HCT116 (cell line): ENCODE results near the gene PLD3.

Source experiments
- ELF1 ChIP-seq: IDR thresholded peaks from 2 replicates; pipeline ENCODE4 v1.6.1; 2012; ENCODE audit warnings: low read depth, borderline replicate concordance
- EZH2 ChIP-seq: fragments of 200-600 bp; sonication (generic); IDR thresholded peaks from 2 replicates; pipeline ENCODE4 v1.6.1; 2017; ENCODE audit warnings: antibody characterized with exemption, mixed run types
- EZH2phosphoT487 ChIP-seq: fragments of 200-600 bp; IDR thresholded peaks from 2 replicates; pipeline ENCODE4 v1.6.1; 2018; ENCODE audit warnings: antibody characterized with exemption, borderline replicate concordance

GRCh38 chr19:40413291-40413845 lies 64.9 kb downstream of the PLD3 start, which contains the start of gene PRX:
- no peak for TF ChIP-seq ELF1
- no peak for TF ChIP-seq EZH2phosphoT487
- TF ChIP-seq EZH2, result no peak
